HG02759 (cell line): ENCODE measurements around the gene MACIR.
"Not testable (repeated sequence)": the region's sequence is repeated elsewhere in the genome, so short reads cannot be mapped to it uniquely, and the experiment has no call there.

Experiments
- ATAC-seq: cut with Tn5 transposase; IDR thresholded peaks from one replicate; pipeline ENCODE4 v1.9.1; 2021; ENCODE audit warnings: mild to moderate bottlenecking, moderate library complexity; ENCODE audit not compliant: unreplicated experiment

MACIR gene, protein sequence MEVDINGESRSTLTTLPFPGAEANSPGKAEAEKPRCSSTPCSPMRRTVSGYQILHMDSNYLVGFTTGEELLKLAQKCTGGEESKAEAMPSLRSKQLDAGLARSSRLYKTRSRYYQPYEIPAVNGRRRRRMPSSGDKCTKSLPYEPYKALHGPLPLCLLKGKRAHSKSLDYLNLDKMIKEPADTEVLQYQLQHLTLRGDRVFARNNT

DNA sequence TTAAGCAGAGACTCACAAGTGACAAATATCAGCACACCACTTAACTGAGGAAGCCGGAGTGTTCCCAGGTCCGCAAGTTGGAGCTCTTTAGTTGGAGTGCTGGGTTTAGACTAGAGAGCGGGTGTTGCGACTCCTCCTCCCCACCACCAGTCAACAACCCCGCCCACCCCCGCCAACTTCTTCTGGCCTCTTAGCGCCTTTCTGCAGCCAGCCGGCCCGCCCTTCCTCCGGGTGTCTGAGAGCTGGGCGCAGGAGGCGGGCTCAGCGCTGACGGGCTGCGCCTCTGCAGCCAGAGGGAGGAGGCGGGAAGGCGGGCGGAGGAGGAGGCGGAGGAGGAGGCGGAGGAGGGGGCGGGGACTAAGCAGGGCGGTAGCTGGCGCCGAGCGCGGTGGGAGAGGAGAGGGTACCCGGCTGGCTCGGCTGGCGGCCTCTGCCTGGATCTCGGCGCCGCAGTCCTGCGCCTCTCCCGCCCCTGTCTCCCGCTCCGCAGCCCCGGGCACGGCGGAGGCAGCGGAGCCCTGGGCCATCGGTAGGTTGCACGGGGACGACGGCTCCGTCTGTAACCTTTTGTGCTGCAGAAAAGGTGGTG lies at the start of gene MACIR:
TSS of gene MACIR (plus strand) at position 396 of the 589 bp plus-strand sequence. CDS start 17,157 bp downstream, outside the sequence.
- ATAC-seq = peak; percentile 81

DNA sequence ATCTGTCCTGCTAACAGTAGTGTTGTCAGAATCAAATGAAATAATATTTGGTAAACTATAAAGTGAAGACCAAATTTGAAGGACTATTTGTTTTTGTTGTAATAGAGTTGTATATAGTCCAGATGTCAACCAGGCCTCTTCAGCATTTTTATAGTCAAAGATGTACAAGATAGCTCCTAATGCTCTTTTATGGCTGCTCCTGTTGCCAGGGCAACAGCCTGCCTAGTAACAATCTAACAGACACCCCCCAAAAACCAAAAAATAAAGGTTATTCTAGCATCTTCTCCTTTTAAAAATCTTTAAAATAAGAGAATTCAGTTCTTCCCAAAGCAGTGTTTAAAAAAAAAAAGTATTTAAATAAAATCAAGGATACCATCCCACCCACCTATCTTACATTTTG lies 49.5 kb upstream of the MACIR start:
- no peak for ATAC-seq

DNA sequence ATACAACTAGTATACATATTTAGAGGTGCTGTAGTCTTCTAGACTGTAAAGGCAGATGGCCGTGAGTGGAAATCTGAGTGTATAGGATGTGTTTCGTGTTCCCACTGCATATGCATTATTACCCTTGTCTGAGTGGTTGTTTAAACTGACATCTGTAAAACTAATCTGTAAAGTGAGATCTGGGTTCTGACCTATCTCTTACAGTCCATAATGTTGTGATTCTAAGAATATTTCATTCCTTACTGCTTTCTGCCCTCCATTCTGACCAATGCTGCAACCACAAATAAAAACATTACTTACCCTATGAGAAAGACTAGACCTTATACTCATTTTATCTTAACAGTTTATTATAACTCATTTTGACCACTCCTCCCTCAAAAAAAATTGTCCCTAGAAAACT lies 47.6 kb upstream of the MACIR start:
- ATAC-seq = no peak

DNA sequence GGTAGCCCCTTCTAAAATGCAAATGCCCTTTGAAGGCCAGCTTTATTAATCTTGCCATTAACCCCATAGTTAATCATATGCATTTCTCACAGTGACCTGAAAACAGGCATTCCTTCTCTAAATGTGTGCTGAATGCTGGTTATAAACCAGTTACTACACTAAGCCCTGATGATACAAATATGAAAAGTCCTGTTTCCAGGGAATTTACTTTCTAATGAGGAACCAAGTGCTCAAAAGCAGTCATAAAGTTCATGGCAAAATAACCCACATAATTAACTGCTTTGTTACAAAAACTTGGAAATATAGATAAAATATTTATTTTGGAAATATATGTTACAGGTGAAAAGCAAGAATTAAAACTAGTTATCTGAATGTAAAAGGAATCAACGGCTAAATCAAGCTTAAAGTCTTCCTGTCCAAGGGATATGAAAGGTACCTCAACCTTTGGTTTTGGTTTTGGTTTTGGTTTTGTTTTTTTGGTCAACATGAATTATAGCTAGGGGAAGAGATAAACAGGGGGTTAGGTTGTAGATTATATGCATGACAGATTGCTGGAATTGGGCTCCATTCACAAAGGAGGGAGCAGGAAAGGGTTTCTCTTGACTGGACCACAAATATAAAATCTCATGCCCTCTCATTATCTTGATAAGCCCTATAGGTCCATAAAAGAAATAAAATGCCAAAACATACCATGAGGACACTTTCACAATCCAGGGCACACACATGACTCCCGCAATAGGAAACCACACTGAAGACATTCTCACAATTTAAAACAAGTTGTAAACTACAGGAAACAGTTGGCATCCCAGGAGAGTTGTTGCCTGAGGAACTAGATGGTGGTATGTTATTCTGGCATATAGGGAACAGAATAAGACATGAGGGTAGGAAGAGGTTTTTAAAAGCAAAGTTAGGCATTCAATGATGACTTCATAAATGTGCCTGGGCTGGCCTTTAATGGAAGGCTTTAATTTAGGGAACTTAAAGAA lies 46.7 kb upstream of the MACIR start:
- ATAC-seq = peak; percentile 79

DNA sequence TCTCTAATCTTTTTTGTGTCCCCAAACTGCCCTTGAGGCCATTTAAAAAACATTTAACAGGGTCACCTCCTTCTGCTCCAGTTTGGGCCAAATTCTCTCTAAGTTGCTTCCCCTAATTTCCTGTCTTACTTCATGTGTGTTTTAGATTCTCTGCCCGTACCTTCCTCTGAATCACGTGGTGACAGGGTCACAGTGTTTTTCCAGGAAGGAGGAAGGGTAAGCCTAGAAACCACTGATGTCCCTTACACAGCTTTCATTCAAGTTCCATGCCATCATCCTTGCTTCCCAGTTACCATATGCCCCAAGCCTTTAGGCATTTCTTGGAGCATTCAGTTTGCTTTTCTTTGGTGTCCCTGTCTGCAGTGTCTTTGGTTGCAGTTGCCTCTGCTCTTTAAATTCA lies 42.4 kb upstream of the MACIR start:
- no peak for ATAC-seq

DNA sequence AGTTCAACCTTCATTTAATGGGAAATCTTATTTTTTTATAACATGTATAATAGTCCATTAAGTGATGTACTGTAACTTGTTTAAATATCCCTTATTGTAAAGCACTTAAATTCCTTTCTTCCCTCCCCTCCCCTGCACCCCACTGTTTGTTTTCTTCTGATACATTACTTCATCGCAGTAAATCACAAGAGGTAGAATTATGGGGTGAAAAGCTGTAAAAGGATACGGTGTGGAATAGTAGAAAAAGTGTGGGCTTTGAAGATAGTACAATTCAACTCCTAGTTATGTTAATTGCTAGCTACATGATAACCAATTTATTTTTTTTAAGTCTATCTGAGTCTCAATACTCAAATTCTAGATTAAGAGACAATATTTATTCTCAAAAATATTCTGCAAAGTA lies 41.9 kb upstream of the MACIR start:
- no peak for ATAC-seq

DNA sequence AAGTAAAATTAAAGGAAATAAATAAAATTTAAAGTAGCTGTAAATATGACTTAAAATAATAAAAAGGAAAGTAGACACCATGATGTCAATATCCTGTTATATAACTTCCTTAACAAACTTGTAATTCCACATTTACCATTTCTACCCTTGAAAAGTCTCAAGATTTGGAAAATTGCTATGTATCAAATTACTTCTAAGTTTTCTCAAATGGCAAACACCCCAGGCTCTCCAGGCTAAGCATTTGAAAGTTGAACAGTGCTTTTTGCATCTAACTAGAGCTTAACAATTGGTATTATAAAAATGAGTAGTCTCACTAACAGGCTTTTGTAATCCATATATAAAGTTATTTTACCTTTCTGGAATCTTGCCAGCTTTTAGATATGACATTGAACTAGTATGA lies 41.5 kb upstream of the MACIR start:
- no peak for ATAC-seq

DNA sequence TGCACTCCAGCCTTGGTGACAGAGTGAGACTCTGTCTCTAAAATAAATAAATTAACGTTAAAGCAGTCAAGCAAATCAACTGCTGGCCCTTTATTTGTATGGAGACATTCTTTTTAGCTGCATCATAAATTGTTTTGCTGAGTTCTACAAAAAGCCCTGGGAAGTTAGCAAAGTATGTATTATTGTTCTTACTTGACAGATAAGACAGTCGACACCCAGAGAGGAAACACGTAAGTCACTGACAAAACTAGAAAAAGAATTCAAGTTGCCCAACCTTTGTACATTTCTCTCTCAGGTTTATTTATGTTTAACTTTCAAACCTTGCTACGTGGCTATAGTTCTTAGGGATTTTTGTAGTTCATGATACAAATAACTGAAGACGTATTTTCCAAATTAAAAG lies 40.4 kb upstream of the MACIR start:
- ATAC-seq = no peak

DNA sequence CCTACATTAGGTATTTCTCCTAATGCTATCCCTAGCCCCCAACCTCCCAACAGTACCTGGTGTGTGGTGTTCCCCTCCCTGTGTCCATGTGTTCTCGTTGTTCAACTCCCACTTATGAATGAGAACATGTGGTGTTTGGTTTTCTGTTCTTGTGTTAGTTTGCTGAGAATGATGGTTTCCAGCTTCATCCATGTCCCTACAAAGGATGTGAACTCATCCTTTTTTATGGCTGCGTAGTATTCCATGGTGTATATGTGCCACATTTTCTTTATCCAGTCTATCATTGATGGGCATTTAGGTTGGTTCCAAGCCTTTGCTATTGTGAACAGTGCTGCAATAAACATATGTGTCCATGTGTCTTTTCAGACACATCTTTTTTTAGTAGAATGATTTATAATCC lies 39.5 kb upstream of the MACIR start:
- ATAC-seq = not testable (repeated sequence)

DNA sequence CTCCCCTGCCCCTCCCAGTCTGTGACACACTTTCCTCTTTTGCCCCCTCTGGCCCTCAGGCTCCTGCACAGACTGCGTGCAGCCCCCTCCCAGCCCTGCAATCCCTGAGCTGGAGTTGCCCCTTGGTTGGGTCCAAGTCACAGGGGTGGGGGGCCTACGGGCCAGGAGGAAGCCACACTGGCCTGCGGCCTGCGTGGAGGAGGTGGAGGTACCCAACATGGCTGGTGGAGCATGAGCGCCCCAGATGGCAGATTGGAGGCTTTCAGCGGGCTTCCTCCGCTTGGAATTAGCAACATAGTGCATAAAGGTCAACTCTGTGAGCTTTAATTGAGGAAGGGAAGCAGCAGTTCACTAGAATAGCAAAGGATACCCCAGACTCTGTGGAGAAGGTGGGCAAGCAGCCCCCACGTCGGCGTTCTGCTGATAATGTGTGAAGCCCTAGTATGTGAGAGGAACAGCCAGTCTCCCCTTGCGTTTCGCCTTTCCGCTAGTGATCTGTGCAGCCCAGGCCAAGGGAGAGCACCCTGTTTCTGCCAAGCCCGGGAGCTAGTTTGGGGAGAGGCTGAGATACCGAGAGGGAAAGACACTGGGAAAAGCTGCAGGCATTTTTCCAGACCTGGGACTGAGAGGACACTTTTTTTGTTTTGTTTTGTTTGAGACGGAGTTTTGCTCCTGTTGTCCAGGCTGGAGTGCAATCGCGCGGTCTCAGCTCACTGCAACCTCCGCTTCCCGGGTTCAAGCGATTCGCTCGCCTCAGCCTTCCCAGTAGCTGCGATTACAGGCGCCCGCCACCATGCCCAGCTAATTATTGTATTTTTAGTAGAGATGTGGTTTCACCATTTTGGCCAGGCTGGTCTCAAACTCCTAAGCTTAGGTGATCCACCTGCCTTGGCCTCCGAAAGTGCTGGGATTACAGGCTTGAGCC lies 35.3 kb upstream of the MACIR start:
- no peak for ATAC-seq

DNA sequence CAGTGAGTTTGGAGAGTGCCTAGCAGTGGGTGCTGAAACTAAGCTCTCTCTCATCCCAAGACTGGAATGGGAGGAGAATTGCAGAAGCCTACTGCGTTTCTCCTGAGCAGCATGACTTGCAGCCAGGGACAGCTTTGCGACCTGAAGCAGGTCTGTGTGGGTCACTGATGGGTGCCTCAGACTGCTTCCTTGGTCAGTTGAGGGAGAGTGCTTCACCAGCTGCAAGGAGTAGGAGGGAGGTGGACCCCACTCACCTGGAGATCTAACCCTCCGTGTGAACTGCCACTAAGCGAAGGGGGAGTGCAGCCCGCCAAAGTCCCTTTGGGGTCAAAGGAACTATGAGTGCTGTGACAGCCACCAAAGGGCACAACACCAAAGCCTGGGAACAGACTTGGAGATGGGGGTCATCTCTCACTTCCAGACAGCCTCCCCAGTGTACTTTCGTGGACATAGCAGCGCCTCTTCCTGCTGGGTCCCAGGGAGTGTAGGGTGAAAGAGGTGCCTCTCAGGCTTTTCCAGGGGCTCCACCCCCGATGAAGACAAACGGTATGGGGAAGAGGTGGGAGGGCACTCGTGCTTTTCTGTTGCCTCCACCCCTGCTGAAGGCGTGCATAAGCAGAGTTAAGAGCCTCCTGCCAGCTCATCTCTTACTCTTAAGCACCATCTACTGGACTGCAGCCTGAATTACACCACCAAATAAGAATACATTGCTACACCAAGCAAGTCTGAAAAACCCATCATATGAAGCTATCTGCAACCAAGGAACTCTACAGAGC lies 34.3 kb upstream of the MACIR start:
- peak; percentile 92 for ATAC-seq

DNA sequence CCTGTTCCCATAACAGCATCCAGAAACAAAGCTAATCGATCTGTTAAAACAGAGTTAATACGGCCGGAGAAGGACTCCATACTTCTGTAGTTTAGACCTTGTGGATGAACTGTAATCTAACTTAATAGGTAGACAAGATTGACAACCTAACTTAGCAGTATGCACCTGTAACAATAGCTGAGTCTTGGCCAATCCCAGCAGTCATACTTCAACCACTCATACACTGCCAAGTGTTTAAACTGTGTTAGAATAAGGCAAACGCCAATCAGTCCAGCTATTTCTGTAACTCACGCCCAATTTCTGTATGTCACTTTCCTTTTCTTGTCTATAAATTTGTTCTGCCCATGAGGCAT lies 33.7 kb upstream of the MACIR start:
- no peak for ATAC-seq

DNA sequence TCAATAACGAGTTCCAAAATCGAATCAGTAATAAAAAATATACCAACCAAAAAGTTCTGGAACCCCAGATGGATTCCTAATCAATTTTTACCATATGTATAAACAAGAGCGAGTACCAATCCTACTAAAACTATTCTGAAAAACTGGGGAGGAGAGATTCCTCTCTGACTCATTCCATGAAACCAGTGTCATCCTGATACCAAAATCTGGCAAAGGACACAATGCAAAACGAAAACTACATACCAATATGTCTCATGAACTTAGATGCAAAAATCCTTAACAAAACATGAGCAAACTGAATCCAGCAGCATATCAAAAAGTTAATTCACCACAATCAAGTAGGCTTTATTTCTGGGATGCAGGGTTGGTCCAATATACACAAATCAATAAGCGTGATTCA lies 30.5 kb upstream of the MACIR start:
- ATAC-seq = no peak

DNA sequence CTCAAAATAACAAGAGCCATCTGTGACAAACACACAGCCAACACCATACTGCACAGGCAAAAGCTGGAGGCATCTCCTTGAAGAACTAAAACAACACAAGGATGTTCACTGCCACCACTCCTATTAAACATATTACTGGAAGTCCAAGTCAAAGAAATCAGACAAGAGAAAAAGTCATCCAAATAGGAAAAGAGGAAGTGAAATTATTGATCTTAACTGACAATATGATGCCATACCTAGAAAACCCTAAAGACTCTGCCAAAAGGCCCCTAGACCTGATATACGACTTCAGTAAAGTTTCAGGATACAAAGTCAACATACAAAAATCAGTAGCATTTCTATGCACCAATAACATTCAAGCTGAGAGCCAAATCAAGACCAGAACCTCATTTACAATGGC lies 30.0 kb upstream of the MACIR start:
- ATAC-seq = no peak

DNA sequence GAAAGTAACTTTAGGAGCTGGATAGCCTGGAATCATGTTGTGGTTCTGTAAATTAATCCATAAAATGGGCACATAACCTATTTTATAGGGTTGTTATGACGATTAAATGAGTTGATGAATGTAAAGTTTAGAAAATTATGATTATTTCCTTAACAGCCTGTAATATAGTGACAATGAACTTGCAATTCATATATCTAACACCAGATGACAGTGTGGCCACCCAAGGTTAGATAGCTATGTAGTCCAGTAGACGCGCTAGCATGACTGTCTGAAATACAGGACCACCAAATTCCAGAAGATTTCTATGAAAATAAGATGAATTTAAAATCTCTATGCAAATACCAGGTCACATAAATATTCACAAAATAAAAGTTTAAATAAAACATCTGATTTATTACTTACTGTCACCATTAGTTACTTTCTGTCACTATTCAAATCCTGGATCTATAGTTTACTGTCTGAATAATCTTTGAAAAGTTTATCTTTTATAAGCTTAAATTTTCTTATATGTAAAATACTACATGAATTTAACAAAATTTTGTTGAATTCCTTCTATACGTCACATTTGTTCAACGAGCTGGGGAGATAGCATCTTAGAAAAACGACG lies 26.1 kb upstream of the MACIR start:
- ATAC-seq = peak; percentile 82

DNA sequence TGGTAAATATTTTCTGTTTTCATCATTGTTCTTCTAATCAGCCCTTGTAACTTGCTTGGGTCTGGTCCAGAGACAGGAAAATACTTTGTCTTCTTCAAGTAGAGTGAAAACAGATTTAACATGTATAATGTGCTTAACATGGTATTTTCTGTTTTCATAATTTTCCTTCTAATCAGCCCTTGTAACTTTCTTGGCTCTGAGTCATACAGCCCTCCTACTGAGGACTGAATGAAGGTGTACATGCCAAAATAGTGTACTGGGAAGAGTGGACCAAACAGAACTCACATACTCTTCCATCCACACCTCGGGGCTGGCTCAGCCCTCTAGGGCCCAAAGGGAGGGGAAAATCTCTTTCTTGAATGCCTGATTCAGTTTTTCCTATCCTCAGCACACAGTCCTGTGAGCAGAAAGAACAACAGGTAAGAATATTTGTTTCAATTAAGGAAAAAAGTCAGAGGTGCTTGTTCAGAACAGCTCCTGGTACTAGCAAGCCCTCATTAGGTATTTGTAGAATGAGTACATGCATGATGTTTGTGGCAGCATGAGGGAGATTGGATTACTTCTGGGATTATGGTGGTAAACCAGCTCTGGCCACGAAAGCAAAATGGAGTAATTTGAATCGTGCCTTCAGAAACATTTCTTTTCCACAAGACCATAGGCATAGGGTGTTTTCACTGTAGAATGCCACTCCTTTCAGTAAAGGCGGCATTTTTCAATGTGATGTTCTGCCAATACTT lies 24.2 kb upstream of the MACIR start:
- no peak for ATAC-seq

DNA sequence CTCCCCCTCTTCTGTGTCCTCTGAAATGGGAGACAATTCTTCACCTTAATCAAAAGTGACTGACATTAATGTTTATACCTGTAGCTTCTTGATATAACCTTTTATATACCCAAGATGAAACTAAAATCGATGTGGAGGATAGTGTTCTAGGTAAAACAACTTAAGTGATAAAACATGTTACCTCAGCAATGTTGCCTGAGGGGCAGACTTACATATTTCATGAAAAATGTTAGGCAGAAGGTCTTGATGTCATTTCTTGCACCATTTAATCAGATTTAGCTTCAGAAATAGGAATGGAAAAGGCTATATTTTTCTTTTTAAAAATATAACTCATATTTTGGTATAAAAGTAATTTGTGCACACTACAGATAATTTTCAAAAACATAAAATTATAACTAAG lies 22.7 kb upstream of the MACIR start:
- no peak for ATAC-seq

DNA sequence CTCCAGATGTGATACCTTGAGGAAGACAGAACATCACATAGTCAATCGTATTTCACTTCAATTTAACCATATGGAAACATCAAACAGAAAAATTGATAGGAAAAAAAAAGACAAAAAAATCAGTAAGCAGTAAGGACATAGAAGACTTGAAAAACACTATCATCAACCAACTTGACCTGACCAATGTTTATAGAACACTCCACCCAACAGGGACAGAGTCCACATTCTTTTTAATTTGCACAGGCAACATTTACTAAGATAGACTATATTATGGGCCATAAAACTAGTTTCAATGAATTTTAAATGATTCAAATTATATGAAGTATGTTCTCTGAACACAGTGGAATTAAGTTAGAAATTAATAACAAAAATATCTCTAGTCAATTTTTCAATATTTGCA lies 20.8 kb upstream of the MACIR start:
- ATAC-seq = no peak

DNA sequence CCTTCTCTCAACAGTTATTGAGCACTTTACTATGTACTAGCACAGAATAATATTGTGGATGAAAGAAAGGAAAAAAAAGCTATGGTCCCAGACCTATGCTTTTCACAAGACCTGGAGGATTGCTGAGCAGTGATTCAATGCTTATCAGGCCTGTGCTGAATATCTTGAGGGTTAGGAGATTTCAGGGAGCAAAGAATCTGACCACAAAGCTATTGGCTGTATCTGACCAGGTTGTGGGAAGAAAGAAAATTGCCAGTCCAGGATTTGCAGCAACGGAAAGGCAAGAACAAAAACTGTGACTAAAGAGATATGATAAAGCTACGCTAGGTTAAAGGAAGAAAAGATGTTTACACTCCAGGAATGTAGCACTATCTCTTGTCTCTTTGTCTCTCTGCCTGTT lies 14.9 kb upstream of the MACIR start:
- ATAC-seq = no peak
